ENCODE measurements around the gene PLEKHA7. TPM values are rescaled to one million over a fixed set of nuclear protein-coding genes. Genes with fewer than 3 reads are reported as not detected.

PLEKHA7 gene
- polyA plus RNA-seq, 1 donor = 63.0 TPM

DNA sequence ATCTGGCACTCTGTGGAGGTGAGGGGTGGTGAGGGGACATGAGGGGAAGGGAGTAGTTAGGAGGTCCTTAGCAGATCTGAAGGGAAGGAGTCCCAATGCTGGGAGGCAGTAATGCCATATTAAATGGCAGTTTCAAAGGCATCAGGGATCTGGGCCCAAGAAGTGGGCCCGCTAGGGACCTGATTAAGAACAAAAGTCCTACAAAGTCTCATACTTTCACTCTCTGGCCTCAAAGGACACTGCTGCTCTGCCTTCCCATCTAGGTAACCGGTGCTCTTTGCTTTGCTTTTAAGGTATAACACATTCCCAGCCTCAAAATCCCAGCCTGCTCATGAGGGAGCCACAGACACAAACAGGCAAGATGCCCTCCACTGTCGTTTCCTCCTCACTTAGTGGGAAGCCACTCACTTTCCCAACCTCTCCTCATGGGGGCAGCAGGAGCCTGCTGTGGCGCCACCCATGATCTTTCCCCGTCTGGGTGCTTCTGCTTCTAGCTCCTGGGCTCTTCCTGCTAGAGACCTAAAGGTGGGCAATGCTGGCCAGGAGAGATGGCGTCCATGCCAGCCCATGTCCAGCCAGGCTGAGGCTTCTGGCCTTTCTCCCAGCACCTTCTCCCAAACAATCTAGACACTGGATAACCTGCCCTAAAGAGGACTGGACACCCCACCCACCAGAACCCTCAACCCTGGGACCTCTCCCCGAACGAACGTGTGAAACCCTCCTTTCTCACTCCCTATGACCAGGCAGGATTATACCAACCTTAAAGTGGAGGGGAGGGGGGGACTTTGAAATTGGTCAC is 68.3 kb downstream of the PLEKHA7 start:
- DNase-seq = no peak

- no peak for DNase-seq
Measured at GRCh38 chr11:16942911-16943310, 71.3 kb downstream of the PLEKHA7 start.

GRCh38 chr11:16942342-16942741 is 71.9 kb downstream of the PLEKHA7 start:
- DNase-seq = no peak

DNA sequence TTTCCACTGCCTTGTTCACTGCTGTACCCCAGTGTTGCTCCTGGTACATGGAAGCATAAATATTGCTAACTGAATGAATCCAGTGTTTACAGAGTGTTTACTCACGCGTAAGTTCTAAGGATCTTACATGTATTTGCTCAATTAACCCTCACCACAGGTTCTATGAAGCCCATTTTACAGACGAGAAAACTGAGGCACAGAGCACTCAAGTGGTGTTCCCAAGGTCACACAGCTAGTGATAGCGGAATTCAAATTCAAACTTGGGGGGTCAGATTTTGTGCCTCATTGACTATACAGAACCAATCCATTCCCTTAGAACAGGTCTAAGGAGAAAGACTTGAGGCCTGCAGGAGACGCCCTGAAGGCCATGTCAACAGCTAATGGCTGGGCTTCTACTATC is 72.3 kb downstream of the PLEKHA7 start:
- no peak for DNase-seq

GRCh38 chr11:16938061-16938460 is 76.2 kb downstream of the PLEKHA7 start:
- no peak for DNase-seq

DNA sequence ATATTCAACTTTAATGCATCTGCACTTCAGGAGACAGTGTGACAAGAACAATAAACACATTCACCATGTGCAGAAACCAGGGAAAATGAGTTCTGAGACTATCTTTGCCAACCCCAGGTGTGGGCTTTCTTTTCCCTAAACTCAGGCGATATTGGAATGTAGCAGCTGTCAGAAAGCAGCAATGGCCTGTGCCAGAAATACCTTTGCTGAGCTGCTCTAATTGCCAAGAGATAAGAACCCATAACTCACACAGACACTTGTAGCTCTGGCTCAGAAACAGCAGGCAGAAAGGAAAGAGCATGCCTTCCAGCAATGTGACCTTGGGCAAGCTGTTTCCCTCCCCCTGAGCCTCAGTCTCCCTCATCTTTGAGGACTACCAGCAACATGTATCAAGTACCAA is 77.6 kb downstream of the PLEKHA7 start:
- no peak for DNase-seq

DNA sequence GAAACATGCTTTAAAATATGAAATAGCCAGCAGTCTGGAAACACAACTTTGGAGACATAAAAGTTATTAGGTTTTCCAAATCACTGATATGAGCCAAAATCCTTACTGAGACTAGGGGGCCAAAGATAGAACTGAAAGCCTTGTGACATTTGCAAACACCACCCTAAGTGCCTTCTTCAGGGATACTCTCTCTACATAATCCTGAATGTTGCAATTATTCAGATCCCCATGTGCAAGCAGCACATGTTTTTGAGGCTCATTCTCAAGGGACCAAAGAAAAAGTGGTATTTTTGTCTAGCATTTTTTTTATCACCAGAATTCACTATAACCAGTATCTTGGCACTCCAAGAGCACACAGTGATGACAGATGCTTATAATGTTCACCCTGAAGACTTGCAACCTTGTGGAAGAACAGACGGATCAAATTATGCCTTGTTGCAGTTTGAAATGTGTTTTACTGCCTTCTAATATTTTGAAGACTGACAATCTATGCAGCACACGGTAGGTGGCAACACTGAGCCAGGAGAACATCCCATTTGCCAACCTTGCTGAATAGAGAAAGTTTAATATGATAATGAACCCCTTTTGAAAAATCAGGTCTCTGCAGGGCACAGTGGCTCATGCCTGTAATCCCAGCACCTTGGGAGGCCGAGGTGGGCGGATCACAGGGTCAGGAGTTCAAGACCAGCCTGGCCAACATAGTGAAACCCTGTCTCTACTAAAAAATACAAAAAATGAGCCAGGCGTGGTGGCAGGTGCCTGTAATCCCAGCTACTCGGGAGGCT is 78.5 kb downstream of the PLEKHA7 start:
- no peak for DNase-seq

- DNase-seq = no peak
Measured at GRCh38 chr11:16933756-16934603, 80.2 kb downstream of the PLEKHA7 start.

DNA sequence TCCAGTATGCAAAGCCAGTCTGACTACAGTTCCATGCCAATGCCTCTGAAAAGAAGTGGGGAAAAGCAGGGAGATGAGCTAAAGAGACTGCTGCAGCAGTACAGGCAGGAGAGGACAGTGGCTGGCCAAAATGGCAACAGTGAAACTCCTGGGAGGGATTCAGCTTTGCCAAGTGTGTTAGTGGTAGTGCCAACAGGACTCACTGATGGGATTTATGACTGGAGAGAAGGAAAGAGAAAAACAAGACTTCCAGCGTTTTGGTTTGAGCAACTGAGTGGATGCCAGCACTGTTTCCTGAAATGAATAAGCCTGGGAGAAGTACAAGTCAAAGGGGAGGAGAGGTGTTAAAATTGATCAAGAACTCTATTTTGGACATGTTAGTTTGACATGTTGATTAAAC is 80.9 kb downstream of the PLEKHA7 start:
- no peak for DNase-seq

GRCh38 chr11:16928044-16928443 is 86.2 kb downstream of the PLEKHA7 start:
- DNase-seq = no peak

- DNase-seq = no peak
Measured at GRCh38 chr11:16926883-16927626, 87.2 kb downstream of the PLEKHA7 start.

GRCh38 chr11:16925561-16926065 is 88.6 kb downstream of the PLEKHA7 start:
- peak; percentile 49 for DNase-seq

DNA sequence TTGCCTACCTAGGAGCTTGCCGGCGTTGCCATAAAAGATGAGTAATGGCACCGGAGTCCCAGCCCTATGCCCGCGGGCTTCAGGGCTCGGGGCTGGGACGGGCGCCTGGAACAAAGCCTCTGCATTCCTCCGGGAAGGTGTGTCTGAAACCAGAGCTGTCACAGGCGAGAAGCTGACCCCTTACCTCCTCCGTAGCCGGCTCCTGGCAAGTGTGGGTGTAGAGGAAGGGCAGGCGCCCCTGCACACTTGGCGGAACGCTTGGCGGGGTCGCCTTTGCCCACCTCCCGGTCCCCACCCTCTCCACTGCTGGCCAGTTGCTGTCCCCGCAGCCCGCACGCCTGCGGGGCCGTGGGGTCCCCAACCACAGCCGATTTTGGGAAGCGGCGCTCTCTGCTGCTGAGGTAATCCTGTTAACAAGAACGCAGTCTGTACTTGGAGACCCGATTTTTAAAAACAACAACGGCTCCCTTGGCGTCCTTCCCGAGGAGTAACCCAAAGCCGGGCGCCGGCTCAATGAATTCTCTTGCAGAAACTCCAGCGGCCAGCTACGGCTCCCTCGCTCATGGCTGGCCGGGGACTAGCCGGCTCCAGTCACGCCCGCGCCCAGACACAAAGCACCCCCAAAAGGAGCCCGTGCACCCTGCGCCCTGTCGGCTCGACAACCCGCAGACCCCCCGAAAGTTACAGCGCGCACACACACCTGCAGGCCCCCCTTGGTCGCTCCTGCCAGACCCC is 89.2 kb downstream of the PLEKHA7 start:
- DNase-seq = peak; percentile 54

- DNase-seq = no peak
Measured at GRCh38 chr11:16924462-16924825, 89.8 kb downstream of the PLEKHA7 start.

GRCh38 chr11:16923987-16924386 is 90.2 kb downstream of the PLEKHA7 start:
- no peak for DNase-seq

DNA sequence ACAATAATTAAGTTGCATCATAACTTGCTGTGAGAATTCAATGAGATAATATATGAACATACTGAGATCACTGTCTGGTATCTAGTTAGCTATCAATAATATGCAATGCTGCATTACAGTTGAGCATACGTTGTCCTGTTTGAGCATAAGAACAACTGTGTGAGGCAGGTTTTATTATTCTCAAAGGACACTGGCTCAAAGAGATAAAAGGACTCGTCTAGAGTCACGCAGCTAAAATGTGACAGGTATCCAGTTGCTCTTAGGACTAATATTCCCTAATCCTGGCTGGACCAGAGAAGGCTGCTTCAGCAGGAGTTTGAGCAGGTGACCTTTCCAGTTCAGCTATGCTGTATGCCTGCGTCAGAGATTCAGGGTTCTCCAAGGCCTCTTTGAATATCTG is 92.5 kb downstream of the PLEKHA7 start:
- no peak for DNase-seq

GRCh38 chr11:16921019-16921418 is 93.2 kb downstream of the PLEKHA7 start:
- no peak for DNase-seq

GRCh38 chr11:16920559-16920958 is 93.7 kb downstream of the PLEKHA7 start:
- DNase-seq = no peak

DNA sequence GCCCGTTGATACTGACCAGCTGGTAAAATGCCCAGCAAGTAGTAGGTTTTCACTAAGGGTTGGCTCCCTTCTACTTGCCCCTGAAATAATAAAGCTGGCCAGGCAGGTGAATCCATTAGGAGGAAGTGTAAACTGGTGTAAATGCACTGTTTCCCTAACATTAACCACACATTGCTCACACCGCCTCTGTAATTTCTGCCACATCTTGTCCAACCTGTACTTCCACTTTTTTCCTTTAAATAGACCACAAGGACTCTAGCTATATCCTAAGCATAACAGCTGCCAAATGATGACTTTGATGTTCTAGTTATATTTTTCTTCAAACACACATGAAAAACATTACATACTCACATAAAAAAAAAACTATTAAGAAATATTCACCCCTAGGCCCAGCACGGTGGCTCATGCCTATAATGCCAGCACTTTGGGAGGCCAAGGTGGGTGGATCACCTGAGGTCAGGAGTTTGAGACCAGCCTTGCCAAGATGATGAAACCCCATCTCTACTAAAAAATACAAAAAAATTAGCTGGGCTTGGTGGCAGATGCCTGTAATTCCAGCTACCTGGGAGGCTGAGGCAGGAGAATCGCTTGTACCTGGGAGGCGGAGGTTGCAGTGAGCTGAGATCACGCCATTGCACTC is 95.6 kb downstream of the PLEKHA7 start:
- DNase-seq = peak; percentile 65

DNA sequence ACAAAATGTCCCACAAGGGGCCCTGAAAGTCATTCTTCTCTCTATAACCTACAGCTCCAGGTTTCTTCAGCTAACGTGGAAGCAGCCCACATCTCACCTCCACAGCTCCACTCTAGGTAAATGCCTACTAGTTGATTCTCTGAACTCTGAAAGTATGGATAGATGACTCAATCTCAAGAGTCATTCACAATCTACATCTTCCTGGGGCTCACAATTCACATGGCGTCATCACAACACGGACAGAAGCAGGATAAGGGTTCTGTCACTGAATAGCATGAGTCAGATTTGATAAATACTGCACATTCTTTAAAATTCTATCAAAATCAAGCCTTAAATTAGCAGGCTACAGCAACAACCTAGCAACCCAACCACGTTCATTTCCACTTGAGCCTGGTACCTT is 96.3 kb downstream of the PLEKHA7 start:
- DNase-seq = no peak

All from left kidney (tissue), 2 donors.